Upper lobe of left lung (tissue), 4 donors: ENCODE measurements around the gene GCFC2.

ENCODE experiments used
- CTCF ChIP-seq, 6 experiments: fragments of 450-650 bp in 4 of 6; fragments of 200-600 bp in 2 of 6; sonication (generic) in 2 of 6; IDR thresholded peaks; one replicate each; pipeline ENCODE4 v1.5.1; 2016 to 2019; ENCODE audit warnings: antibody characterized with exemption in 6 of 6
- EP300 ChIP-seq, 4 donors: sonication (generic); formaldehyde crosslinking; IDR thresholded peaks; one replicate each; pipeline ENCODE4 v1.5.1; 2017; ENCODE audit warnings: antibody characterized with exemption in 4 of 4, control low read depth in 2 of 4
- POLR2A ChIP-seq, 4 donors: fragments of 450-650 bp; IDR thresholded peaks; one replicate each; pipeline ENCODE4 v1.5.1; 2016 to 2017; ENCODE audit warnings: antibody characterized with exemption in 4 of 4, mild to moderate bottlenecking in 2 of 4
- POLR2AphosphoS5 ChIP-seq, 2 donors: sonication (generic); formaldehyde crosslinking; IDR thresholded peaks; one replicate each; pipeline ENCODE4 v1.5.1; 2017; ENCODE audit warnings: antibody characterized with exemption in 2 of 2

DNA sequence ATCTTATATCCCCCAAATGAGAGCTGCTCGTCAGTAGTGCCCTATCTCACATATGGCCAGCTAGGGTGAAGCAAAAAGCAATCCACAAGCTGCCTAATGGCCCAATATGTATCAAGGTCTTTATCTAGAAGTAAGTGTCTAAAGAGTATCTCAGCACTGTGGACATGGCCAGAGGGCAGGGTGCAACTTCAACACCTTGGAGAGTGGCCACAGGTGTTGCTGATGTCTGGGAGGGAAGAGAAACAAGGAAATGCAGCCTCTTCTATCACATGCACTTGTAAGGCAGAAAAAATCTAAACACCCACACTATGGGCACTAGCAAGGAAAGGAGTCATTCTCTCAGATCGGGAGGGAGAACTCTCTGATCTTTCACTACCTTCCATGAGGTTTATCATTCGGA lies 87.8 kb downstream of the GCFC2 start:
- TF ChIP-seq CTCF (IDR thresholded peaks at IDR 0.05) (no peak), POLR2AphosphoS5 (IDR thresholded peaks at IDR 0.05) (no peak), POLR2A (IDR thresholded peaks at IDR 0.05) (no peak), EP300 (IDR thresholded peaks at IDR 0.05) (no peak)
